ENCODE measurements around the gene ZNF579.
"Not testable (repeated sequence)": the region's sequence is repeated elsewhere in the genome, so short reads cannot be mapped to it uniquely, and the experiment has no call there.

ZNF579 gene

DNA sequence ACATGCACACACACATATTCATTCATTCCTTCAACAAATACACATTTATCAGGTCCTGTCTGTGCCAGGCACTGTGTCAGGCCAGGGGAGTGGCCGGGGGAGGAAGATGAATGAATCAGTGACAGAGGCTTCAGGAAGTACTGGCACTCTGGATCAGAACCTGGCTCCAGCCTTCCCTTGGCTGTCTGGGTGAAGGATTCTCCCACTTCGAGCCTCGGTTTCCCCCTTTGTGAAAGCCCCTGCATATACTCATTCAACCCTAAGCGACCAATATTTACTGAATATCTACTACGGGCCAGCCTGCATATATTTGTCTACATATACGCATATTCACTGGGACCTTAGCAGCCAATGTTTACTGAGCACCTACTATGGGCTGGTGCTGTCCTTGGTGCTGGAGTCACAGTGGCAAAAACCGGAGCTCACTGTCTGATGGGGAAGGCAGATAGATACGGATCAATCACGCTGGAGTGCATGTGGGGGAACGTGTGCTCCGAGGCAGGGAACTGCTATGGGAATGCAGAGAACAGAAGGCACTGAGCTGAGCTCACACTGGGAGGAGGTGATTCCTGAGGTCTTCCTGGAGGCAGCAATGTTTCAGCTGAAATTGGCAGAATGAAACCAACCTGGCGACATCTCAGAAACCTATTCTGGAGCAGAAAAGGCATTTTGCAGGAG, 636 bp upstream of the ZNF579 start:
- H3K27ac Mint-ChIP-seq = peak overlapping the region; percentile 91
- DNase-seq (no peak), ATAC-seq (replicated peaks) (peak; percentile 62 to 69)
- H3K27me3 Mint-ChIP-seq = no peaks in the 10 kb centered on the region
- peaks cover 18 to 19% of the 10 kb centered on the region in 2 donors for H3K36me3 Mint-ChIP-seq
- H3K4me3 Mint-ChIP-seq = peak overlapping the region; percentile 86 to 88
- no peaks in the 10 kb centered on the region for H3K9me3 Mint-ChIP-seq
- H3K4me1 Mint-ChIP-seq = peaks cover 27 to 34% of the 10 kb centered on the region in 2 donors

DNA sequence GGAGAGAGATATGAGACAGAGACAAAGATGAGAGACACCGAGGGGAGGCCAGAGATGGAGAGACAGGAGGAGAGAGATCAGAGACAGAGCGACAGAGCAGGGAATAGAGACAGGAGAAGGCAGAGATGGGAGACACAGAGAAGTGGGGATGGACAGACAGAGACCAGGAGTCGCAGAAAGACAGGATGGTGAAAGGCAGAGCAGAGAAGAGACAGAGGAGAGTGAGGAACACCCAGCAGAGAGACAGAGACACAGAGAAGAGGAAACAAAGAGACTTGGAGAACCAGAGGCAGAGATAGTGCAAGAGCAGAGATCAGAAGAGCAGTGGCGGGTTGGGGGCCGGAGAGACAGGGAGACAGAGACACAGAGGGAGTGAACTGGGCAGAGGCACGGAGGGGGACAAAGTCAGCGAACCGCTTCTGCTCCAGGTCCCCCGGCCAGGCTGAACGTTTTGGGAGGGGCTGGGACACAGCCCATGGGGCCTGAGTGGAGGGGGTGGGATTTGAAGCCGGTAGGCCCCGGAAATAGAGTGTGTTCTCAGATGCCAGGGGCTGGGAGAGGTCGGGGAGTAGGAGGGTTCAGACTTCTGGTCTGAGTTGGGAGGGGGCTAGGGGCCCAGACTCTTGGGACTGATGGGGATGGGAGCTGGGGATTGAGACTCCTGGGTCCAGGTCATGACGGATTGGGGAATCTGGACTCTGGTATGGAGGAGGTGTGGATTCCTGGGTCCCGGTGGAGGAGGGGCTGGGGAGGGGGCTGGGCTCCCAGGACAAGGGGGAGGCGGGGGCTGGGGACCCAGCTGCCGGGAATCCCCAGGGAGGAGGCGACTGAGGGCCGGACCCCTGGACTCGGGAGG, 654 bp downstream of the ZNF579 start:
- H3K4me1 Mint-ChIP-seq = peaks cover 18 to 22% of the 10 kb centered on the region in 2 donors
- DNase-seq = no peak
- H3K27ac Mint-ChIP-seq = peak overlapping the region; percentile 90
- peaks cover 2 to 4% of the 10 kb centered on the region in 2 donors for H3K9me3 Mint-ChIP-seq
- peak overlapping the region; percentile 86 to 88 for H3K4me3 Mint-ChIP-seq
- H3K27me3 Mint-ChIP-seq = no peaks in the 10 kb centered on the region
- peak; percentile 29 to 44 for ATAC-seq (replicated peaks)
- peaks cover 23 to 27% of the 10 kb centered on the region in 2 donors for H3K36me3 Mint-ChIP-seq

DNA sequence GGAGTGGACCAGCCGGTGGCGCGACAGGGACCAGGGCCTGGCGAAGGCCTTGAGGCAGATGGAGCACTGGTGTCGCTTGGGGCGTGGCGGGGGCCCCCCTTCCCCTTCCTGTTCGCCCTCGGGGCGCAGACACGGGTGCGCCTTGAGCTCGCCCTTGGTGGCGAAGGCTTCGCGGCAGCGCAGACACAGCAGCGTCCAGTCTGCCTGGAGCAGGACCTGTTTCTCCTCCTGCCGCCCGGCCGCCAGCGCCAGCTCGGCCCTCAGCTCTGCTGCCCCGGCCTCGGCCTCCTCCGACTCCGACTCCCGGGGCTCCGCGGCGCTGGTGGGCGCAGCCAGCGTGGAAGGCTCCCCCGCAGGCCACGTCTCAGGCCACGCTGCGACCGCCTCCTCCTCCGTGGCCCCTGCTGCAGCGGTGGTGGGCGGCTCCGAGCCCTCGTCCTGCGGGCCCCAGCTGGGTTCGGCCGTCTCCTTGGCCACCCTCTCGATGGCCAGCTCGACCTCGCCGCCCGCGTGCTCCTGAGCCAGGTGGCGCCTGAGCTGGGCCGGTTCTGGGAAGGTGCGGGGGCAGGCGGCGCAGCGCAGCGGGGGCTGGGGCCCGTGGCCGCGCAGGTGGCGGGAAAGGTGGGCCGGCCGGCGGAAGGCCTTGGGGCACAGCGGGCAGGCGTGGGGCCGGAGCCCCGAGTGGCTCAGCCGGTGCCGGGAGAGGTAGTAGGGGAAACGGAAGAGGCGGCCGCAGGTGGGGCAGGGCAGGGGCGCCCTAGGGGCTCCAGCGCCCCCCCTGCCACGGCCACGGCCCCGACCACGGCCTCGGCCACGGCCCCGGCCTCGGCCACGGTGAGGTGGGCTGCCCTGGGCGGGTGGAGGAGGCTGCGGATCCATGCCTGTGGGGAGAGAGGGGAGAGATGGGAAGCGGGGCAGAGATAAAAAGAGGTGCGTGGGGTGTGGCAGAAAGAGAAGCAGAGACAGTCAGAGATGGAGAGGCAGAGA, 1.6 kb downstream of the ZNF579 start:
- H3K36me3 Mint-ChIP-seq = peaks cover 23 to 27% of the 10 kb centered on the region in 2 donors
- H3K9me3 Mint-ChIP-seq = peaks cover 2 to 4% of the 10 kb centered on the region in 2 donors
- no peak for ATAC-seq (replicated peaks)
- H3K4me3 Mint-ChIP-seq = peak overlapping the region; percentile 86 to 88
- peak overlapping the region; percentile 90 for H3K27ac Mint-ChIP-seq
- no peak for DNase-seq
- no peaks in the 10 kb centered on the region for H3K27me3 Mint-ChIP-seq
- peaks cover 18 to 22% of the 10 kb centered on the region in 2 donors for H3K4me1 Mint-ChIP-seq

DNA sequence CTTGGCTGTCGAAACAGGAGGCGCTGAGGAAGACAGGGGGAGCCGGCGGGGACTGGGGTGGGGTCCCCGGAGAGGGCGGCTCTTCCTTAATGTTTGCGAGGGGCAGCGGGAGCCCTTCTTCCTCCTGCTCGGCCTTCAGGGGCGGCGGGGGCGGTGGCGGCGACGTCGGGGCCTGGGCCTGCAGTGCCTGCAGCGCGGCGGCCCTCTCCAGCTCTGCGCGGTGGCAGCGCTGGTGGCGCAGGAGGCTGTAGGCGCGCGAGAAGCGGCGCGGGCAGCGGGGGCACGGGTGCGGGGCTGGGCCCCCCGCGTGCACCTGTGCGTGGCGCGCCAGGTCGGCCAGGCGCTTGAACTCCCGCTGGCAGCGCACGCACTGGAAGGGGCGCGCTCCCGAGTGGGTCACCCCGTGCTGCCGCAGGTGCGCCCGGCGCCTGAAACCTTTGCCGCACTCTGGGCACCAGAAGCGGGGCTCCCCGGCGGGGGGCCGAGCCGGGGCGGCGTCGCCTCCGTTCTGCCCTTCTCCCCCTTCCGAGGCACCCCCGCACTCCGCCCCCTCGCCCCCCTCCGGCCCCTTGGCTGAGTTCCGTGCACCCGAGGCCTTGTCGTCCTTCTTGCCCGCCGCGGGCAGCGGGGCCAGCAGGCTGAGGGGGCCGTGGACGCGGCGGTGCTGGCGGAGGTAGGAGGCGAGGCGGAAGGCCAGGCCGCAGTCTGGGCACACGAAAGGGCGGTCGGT, 2.5 kb downstream of the ZNF579 start:
- peaks cover 23 to 27% of the 10 kb centered on the region in 2 donors for H3K36me3 Mint-ChIP-seq
- H3K4me1 Mint-ChIP-seq = peaks cover 18 to 22% of the 10 kb centered on the region in 2 donors
- no peak overlapping the region for H3K4me3 Mint-ChIP-seq
- ATAC-seq (replicated peaks) (no peak), DNase-seq (no peak)
- H3K27me3 Mint-ChIP-seq = no peaks in the 10 kb centered on the region
- no peak overlapping the region for H3K27ac Mint-ChIP-seq
- H3K9me3 Mint-ChIP-seq = peaks cover 2 to 4% of the 10 kb centered on the region in 2 donors

DNA sequence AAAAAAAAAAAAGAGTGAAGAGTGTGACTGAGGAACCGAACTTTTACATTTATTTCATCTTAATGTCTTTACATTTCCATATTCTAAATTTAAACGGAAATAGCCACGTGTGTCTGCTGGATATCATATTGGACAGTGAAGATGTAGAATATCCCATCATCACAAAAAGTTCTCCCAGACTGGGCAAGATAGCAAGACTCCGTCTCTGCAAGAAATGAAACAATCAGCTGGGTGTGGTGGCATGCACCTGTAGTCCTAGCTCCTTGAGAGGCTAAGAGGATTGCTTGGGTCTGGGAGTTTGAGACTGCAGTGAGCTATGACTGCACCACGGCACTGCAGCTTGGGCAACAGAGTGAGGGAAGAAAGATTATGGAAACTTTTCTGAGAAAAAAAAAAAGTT, 3.9 kb downstream of the ZNF579 start:
- Mint-ChIP-seq H3K36me3 (peaks cover 23 to 27% of the 10 kb centered on the region in 2 donors), H3K4me1 (peaks cover 15 to 17% of the 10 kb centered on the region in 2 donors), H3K27me3 (no peaks in the 10 kb centered on the region), H3K9me3 (peaks cover 2 to 4% of the 10 kb centered on the region in 2 donors), H3K4me3 (no peak overlapping the region), H3K27ac (no peak overlapping the region)
- ATAC-seq (replicated peaks) (no peak), DNase-seq (no peak)

DNA sequence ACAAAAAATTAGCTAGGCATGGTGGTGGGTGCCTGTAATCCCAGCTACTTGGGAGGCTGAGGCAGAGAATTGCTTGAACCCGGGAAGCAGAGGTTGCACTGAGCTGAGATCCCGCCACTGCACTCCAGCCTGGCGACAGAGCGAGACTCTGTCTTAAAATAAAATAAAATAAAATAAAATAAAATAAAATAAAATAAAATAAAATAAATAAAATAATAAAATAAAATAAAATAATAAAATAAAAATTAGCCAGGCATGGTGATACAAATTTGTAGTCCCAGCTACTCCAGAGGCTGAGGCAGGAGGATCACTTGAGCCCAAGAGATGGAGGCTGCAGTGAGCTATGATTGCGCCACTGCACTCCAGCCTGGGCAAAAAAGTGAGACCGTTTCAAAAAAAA, 6.7 kb downstream of the ZNF579 start:
- not testable (repeated sequence) for H3K4me3 Mint-ChIP-seq; DNase-seq; ATAC-seq (replicated peaks); H3K9me3 Mint-ChIP-seq; H3K27ac Mint-ChIP-seq; H3K4me1 Mint-ChIP-seq; H3K27me3 Mint-ChIP-seq
- peaks cover 18 to 22% of the 10 kb centered on the region in 2 donors for H3K36me3 Mint-ChIP-seq

DNA sequence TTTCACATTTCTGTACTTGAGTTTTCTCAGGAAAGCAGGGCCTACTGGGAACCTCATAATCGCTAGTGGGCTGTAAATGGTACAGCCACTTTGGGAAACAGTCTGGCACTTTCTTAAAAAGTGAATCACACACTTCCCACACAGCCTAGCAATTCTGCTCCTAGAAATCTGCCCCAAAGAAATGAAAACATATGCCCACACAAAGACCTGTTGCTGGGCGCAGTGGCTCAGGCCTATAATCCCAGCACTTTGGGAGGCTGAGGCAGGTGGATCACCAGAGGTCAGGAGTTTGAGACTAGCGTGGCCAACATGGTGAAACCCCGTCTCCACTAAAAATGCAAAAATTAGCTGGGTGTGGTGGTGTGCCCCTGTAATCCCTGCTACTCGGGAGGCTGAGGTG, 11.2 kb downstream of the ZNF579 start:
- H3K36me3 Mint-ChIP-seq; ATAC-seq (replicated peaks); H3K4me1 Mint-ChIP-seq; H3K27ac Mint-ChIP-seq; H3K9me3 Mint-ChIP-seq; DNase-seq; H3K4me3 Mint-ChIP-seq: not testable (repeated sequence)
- H3K27me3 Mint-ChIP-seq = peaks cover 13 to 19% of the 10 kb centered on the region in 2 donors

DNA sequence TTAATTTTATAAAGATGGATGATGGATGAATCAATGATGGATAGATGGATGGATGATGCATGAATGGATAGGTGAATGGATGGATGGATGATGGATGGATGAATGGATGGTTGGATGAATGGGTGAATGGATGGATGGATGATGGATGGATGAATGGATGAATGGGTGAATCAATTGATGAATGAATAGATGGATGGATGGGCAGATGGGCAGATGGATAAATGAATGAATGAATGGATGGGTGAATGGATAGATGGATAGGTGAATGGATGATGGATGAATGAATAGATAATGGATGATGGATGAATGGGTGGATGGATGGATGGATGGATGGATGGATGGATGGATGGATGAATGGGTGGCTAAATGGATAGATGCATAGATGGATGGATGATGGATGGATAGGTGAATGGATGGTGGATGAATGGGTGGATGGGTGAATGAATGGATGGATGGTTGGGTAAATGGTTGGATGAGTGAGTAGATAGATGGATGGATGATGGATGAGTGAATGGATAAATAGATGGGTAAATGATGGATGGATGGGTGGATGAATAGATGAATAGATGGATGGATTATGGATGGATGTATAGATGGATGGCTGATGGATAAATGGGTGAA, 12.8 kb downstream of the ZNF579 start:
- ATAC-seq (replicated peaks) = no peak
- H3K36me3 Mint-ChIP-seq = no peaks in the 10 kb centered on the region
- H3K4me1 Mint-ChIP-seq = no peaks in the 10 kb centered on the region
- no peaks in the 10 kb centered on the region for H3K9me3 Mint-ChIP-seq
- no peak overlapping the region for H3K4me3 Mint-ChIP-seq
- peaks cover 22 to 25% of the 10 kb centered on the region in 2 donors for H3K27me3 Mint-ChIP-seq
- no peak overlapping the region for H3K27ac Mint-ChIP-seq
- DNase-seq = no peak

DNA sequence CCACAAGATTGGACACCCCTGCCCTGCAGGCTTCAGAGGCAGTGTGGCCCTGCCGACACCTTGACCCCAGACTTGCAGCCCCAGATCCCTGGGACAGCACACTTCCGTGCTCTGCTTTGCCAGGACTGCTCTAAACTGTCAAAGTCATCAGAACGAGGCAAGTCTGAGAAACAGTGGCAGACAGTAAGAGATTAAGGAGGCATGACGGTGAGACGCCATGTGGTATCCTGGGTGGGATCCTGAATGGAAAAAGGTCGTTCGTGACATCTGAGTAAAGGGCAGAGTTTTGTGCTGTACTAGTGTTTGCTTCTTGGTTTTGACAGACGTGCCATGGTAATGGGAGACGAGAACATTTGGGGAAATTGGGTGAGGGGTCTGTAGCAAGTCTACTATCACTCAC, 13.8 kb downstream of the ZNF579 start:
- Mint-ChIP-seq H3K4me1 (no peaks in the 10 kb centered on the region), H3K36me3 (no peaks in the 10 kb centered on the region), H3K27me3 (peaks cover 22 to 25% of the 10 kb centered on the region in 2 donors), H3K4me3 (no peak overlapping the region), H3K27ac (no peak overlapping the region), H3K9me3 (no peaks in the 10 kb centered on the region)
- ATAC-seq (replicated peaks) = no peak
- DNase-seq = no peak

DNA sequence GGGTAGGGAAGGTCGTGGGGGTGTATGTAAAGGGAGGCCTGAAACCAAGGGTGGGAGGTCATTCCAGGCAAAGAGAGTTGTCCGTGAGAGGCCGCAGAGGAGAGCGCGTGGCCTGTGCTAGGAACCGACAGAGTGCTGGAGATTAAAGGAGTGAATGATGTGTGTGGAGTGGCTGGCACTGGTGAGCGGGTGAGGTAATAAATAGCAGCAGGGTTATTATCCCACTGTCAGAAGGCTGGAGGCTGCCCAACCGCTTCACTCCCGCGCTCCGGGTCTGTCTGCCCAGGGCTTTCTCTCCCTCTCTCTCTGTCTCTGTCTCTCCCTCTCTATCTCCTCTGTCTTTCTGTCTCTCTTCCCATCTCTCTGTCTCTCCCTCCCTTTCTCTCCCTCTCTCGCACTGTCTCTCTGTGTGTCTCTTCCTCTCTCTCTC, 17.4 kb downstream of the ZNF579 start:
- peaks cover 3 to 4% of the 10 kb centered on the region in 2 donors for H3K9me3 Mint-ChIP-seq
- peaks cover 25 to 39% of the 10 kb centered on the region in 2 donors for H3K27me3 Mint-ChIP-seq
- H3K4me3 Mint-ChIP-seq = no peak overlapping the region
- H3K36me3 Mint-ChIP-seq = no peaks in the 10 kb centered on the region
- DNase-seq (no peak), ATAC-seq (replicated peaks) (no peak)
- H3K4me1 Mint-ChIP-seq = no peaks in the 10 kb centered on the region
- H3K27ac Mint-ChIP-seq = no peak overlapping the region

DNA sequence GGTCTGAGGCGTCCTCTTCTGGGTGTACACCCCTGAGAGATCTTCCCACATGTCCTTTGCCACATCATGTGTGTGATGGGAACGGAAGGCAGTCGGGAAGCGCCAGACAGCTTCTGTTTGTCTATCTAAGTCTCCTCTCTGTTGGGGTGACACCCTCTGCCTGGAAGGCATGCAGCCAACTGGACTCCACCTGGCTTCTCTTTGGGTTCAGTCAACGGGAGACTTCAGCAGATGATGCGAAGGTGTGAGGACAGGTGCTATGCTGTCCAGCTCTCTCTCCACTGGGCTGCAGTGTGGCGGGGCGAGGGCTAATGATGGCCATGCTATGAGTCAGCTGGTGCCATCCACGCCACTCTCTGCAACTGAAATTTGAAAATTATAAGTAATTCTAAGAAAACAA, 21.0 kb downstream of the ZNF579 start:
- H3K27ac Mint-ChIP-seq = no peak overlapping the region
- no peaks in the 10 kb centered on the region for H3K4me1 Mint-ChIP-seq
- peaks cover 12 to 22% of the 10 kb centered on the region in 2 donors for H3K27me3 Mint-ChIP-seq
- peaks cover 3 to 4% of the 10 kb centered on the region in 2 donors for H3K9me3 Mint-ChIP-seq
- no peak for ATAC-seq (replicated peaks)
- H3K4me3 Mint-ChIP-seq = no peak overlapping the region
- DNase-seq = no peak
- no peaks in the 10 kb centered on the region for H3K36me3 Mint-ChIP-seq

DNA sequence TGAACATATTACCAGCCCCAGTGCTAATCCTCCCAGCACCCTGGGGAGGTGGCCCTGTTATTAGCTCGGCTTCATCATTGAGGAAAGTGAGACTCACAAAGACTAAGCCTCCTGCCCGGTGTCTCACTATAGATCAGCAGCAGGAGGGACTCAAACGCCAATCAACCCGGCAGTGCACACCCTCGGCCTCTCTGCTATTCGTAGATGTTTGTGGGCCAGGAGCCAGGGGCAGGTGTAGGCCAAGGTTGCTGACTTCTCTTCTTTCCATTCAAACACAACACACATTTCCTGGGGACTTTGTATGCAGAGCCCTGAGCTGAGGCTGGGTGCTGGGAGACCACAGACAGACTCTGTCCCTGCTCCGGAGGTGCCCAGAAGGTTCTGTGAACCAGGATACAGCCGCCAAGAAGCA, 25.9 kb downstream of the ZNF579 start:
- H3K27me3 Mint-ChIP-seq = peaks cover 13 to 15% of the 10 kb centered on the region in 2 donors
- peaks cover 3 to 5% of the 10 kb centered on the region in 2 donors for H3K4me1 Mint-ChIP-seq
- ATAC-seq (replicated peaks) = no peak
- no peaks in the 10 kb centered on the region for H3K9me3 Mint-ChIP-seq
- no peak for DNase-seq
- H3K27ac Mint-ChIP-seq = no peak overlapping the region
- no peak overlapping the region for H3K4me3 Mint-ChIP-seq
- no peaks in the 10 kb centered on the region for H3K36me3 Mint-ChIP-seq

DNA sequence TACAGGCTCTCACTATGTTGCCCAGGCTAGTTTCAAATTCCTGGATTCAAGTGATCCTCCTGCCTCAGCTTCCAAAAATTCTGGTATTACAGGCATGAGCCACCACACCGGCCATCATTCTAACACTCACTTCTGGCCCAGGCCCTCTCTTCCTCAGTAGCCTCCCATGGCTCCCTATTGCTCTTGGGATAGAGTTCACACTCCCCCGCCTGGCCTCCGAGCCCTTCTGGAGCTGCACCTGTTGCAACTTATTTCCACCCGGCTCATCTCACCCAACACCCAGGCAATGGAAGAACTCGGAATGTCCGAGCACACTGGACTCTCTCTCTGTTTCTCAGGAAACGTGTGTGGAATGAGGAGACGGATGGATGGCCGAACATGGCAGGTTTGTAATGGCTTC, 26.3 kb downstream of the ZNF579 start:
- H3K4me3 Mint-ChIP-seq = no peak overlapping the region
- H3K9me3 Mint-ChIP-seq = no peaks in the 10 kb centered on the region
- no peak overlapping the region for H3K27ac Mint-ChIP-seq
- no peaks in the 10 kb centered on the region for H3K36me3 Mint-ChIP-seq
- peaks cover 13 to 15% of the 10 kb centered on the region in 2 donors for H3K27me3 Mint-ChIP-seq
- H3K4me1 Mint-ChIP-seq = peaks cover 6 to 8% of the 10 kb centered on the region in 2 donors
- no peak for ATAC-seq (replicated peaks)
- DNase-seq = no peak
